Measurements from ENCODE around the gene CPXM1. TPM values are rescaled to one million over a fixed set of nuclear protein-coding genes. Genes with fewer than 3 reads are reported as not detected.

CPXM1 gene
- total and polyA plus RNA-seq, 2 donors (not counting 3 experiments of a cell fraction or from before 2014, with no cell fraction given), result 18.9 to 20.3 TPM

GRCh38 chr20:2780948-2781347 lies 19.5 kb downstream of the CPXM1 start:
- dilution Hi-C loops (cut with MboI; ENCODE audit: extremely low pct_ligation_motif_present, low sequenced_read_pairs), result no loop called here
- no TSS peak for BruUV-seq (replicated peaks)
- Histone ChIP-seq H4K20me1 (replicated peaks; ENCODE audit: control insufficient read depth, extremely low read depth, insufficient read depth, low read length) (no peaks in the 10 kb centered on the region), H3K36me3 (ENCODE audit: control insufficient read depth in 2 of 2, extremely low read depth in 1 of 2, insufficient read depth in 2 of 2, low read length in 2 of 2) (no peaks in the 10 kb centered on the region), H3K9me3 (replicated peaks; ENCODE audit: control insufficient read depth, insufficient read depth, low read length) (no peaks in the 10 kb centered on the region), H3K9ac (replicated peaks; ENCODE audit: extremely low read depth, insufficient read depth, low read length) (no peak overlapping the region), H3K27me3 (ENCODE audit: control insufficient read depth in 2 of 2, insufficient read depth in 2 of 2, low read length in 2 of 2) (peaks cover 7 to 8% of the 10 kb centered on the region in 2 experiments), H3K27ac (ENCODE audit: insufficient read depth, low read depth, low read length) (no peak overlapping the region), H3K4me1 (ENCODE audit: control insufficient read depth, extremely low read depth, insufficient read depth, low read length) (no peaks in the 10 kb centered on the region), H3K4me2 (ENCODE audit: insufficient read depth, low read length) (no peak overlapping the region), H3K79me2 (ENCODE audit: control insufficient read depth, insufficient read depth, low read length) (no peaks in the 10 kb centered on the region), H3K9me1 (replicated peaks; ENCODE audit: control insufficient read depth, extremely low read depth, insufficient read depth, low read length) (no peaks in the 10 kb centered on the region), H3K4me3 (replicated peaks in 1 of 3; ENCODE audit: insufficient read depth in 1 of 3, low read depth in 1 of 3, low read length in 3 of 3) (no peak overlapping the region), H2AFZ (ENCODE audit: low read depth, low read length) (no peak overlapping the region)
- ChIA-PET CTCF (interaction anchor here (1.3 kb wide), 1 partner anchor 25 kb away, joined by 5 read pairs; no protein-coding TSS in a partner anchor), POLR2A (no interaction called here)
- intact Hi-C loops (cut with micrococcal nuclease), result no loop called here
- FAIRE-seq, result no peak
- DNase-seq (ENCODE audit: low read depth, low spot score), result no peak
- TF ChIP-seq, protein P1, sequence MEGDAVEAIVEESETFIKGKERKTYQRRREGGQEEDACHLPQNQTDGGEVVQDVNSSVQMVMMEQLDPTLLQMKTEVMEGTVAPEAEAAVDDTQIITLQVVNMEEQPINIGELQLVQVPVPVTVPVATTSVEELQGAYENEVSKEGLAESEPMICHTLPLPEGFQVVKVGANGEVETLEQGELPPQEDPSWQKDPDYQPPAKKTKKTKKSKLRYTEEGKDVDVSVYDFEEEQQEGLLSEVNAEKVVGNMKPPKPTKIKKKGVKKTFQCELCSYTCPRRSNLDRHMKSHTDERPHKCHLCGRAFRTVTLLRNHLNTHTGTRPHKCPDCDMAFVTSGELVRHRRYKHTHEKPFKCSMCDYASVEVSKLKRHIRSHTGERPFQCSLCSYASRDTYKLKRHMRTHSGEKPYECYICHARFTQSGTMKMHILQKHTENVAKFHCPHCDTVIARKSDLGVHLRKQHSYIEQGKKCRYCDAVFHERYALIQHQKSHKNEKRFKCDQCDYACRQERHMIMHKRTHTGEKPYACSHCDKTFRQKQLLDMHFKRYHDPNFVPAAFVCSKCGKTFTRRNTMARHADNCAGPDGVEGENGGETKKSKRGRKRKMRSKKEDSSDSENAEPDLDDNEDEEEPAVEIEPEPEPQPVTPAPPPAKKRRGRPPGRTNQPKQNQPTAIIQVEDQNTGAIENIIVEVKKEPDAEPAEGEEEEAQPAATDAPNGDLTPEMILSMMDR (IDR thresholded peaks at IDR 0.05; ENCODE audit: extremely low read depth in 1 of 2, insufficient read depth in 1 of 2, low read depth in 1 of 2, low read length in 2 of 2), result no peak
- no peak for TF ChIP-seq JUN (IDR thresholded peaks at IDR 0.05; ENCODE audit: borderline replicate concordance, insufficient read depth, insufficient read length, low read depth)
- TF ChIP-seq POLR2AphosphoS5 (IDR thresholded peaks at IDR 0.05; ENCODE audit: insufficient read depth, low read depth, low read length), result no peak
- TF ChIP-seq EZH2 (IDR thresholded peaks at IDR 0.05; ENCODE audit: borderline replicate concordance, low read depth, low read length, severe bottlenecking), result no peak
- no peak for TF ChIP-seq FOS (IDR thresholded peaks at IDR 0.05; ENCODE audit: borderline replicate concordance, insufficient read depth, low read length)
- TF ChIP-seq MYC (IDR thresholded peaks at IDR 0.05; ENCODE audit: low read depth, low read length), result no peak

Data from endothelial cell of umbilical vein (primary cell).